Measurements from ENCODE around the gene NPAS3.

Gene NPAS3

DNA sequence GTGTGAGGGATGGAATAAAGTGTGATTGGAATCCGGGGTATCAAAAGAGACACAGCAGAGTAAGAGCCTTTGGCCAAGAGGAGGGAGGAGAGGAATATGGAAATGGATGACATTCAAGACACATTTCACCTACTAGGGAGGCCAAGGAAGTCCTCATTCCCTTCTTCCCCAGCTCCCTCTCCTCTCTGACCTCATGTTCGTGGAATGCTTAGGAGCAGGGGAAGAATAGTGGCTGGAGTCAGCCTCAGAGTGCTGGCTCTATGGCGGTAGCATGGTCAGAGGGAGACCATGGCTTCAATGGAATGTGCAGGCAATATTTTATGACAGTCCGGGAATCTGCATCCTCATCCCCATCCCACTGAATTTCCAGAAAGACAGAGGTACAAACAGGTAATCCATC is 815.6 kb downstream of the NPAS3 start:
- H3K36me3 ChIP-seq (ENCODE audit: insufficient read depth, low read length), result no peaks in the 10 kb centered on the region
- ATAC-seq (ENCODE audit: insufficient read depth, low read depth) (no peak), DNase-seq (no peak)
- no peak overlapping the region for H3K4me2 ChIP-seq (ENCODE audit: insufficient read depth, low read length)
- no peaks in the 10 kb centered on the region for H4K20me1 ChIP-seq (ENCODE audit: insufficient read depth, low read length)
- no peaks in the 10 kb centered on the region for H3K4me1 ChIP-seq (ENCODE audit: insufficient read depth, low read length)
- H3K27me3 ChIP-seq (ENCODE audit: insufficient read depth, low read length, poor library complexity), result peaks cover 13% of the 10 kb centered on the region
- no peak overlapping the region for H2AFZ ChIP-seq (ENCODE audit: low read depth, low read length)
- H3K9me3 ChIP-seq (ENCODE audit: insufficient read depth, low read length, severe bottlenecking), result no peaks in the 10 kb centered on the region
- H3K4me3 ChIP-seq (ENCODE audit: low read depth in 1 of 2, low read length in 2 of 2), result no peak overlapping the region
- H3K27ac ChIP-seq (ENCODE audit: low read length), result no peak overlapping the region
- no peak for TF ChIP-seq EZH2 (IDR thresholded peaks at IDR 0.05; ENCODE audit: borderline replicate concordance, low read depth, low read length, severe bottlenecking)
- TF ChIP-seq, protein P1, sequence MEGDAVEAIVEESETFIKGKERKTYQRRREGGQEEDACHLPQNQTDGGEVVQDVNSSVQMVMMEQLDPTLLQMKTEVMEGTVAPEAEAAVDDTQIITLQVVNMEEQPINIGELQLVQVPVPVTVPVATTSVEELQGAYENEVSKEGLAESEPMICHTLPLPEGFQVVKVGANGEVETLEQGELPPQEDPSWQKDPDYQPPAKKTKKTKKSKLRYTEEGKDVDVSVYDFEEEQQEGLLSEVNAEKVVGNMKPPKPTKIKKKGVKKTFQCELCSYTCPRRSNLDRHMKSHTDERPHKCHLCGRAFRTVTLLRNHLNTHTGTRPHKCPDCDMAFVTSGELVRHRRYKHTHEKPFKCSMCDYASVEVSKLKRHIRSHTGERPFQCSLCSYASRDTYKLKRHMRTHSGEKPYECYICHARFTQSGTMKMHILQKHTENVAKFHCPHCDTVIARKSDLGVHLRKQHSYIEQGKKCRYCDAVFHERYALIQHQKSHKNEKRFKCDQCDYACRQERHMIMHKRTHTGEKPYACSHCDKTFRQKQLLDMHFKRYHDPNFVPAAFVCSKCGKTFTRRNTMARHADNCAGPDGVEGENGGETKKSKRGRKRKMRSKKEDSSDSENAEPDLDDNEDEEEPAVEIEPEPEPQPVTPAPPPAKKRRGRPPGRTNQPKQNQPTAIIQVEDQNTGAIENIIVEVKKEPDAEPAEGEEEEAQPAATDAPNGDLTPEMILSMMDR (IDR thresholded peaks at IDR 0.05; ENCODE audit: borderline replicate concordance, extremely low read depth, low read length, poor library complexity, severe bottlenecking), result no peak
- H3K9ac ChIP-seq (ENCODE audit: low read depth, low read length), result no peak overlapping the region
- H3K79me2 ChIP-seq (ENCODE audit: insufficient read depth, low read length), result no peaks in the 10 kb centered on the region

DNA sequence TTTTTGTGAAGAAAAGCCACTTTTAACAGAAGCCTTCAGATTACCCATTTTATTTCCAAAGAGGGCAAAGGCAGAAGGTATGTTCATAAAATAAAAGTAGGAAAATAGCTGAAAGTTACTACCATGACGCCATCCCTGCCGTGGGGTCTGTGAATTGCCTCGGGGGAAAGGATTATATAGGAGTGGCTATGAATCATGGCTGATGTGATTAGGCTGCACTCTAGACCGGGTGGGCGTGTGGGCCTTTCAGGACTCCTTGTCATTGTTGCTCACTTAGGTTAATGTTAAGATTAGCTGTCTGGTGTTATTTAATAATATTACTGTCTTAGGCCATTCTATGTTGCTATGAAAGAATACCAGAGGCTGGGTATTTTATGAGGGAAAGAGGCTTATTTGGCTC is 816.7 kb downstream of the NPAS3 start:
- Histone ChIP-seq H3K9ac (ENCODE audit: low read depth, low read length) (no peak overlapping the region), H3K4me3 (ENCODE audit: low read depth in 1 of 2, low read length in 2 of 2) (no peak overlapping the region), H3K9me3 (ENCODE audit: insufficient read depth, low read length, severe bottlenecking) (no peaks in the 10 kb centered on the region), H3K27ac (ENCODE audit: low read length) (no peak overlapping the region), H3K79me2 (ENCODE audit: insufficient read depth, low read length) (no peaks in the 10 kb centered on the region), H3K27me3 (ENCODE audit: insufficient read depth, low read length, poor library complexity) (peaks cover 13% of the 10 kb centered on the region), H4K20me1 (ENCODE audit: insufficient read depth, low read length) (no peaks in the 10 kb centered on the region), H3K36me3 (ENCODE audit: insufficient read depth, low read length) (no peaks in the 10 kb centered on the region), H2AFZ (ENCODE audit: low read depth, low read length) (no peak overlapping the region), H3K4me1 (ENCODE audit: insufficient read depth, low read length) (no peaks in the 10 kb centered on the region), H3K4me2 (ENCODE audit: insufficient read depth, low read length) (no peak overlapping the region)
- DNase-seq, result no peak
- no peak for TF ChIP-seq EZH2 (IDR thresholded peaks at IDR 0.05; ENCODE audit: borderline replicate concordance, low read depth, low read length, severe bottlenecking)
- TF ChIP-seq, protein P1 (IDR thresholded peaks at IDR 0.05; ENCODE audit: borderline replicate concordance, extremely low read depth, low read length, poor library complexity, severe bottlenecking), result no peak
- ATAC-seq (ENCODE audit: insufficient read depth, low read depth), result no peak

DNA sequence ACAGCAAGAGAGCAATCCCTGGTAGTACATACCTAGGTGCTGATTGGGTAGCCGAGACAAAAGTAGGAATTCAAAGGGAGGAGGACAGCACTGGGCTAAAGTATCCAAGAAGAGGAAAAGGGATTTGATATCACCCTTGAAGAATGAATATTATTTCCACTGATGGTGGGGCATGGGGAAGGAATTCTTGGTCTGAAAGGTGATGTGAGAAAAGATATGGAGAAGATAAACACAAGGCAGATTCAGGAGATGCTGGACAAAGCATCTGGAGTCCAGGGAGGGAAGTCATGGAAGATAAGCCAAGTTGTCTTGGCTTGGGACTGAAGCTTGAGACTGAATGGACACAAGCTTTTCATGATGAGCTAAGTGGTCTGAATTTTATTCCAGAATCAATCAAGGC is 818.2 kb downstream of the NPAS3 start:
- Histone ChIP-seq H3K9ac (ENCODE audit: low read depth, low read length) (no peak overlapping the region), H2AFZ (ENCODE audit: low read depth, low read length) (no peak overlapping the region), H3K9me3 (ENCODE audit: insufficient read depth, low read length, severe bottlenecking) (no peaks in the 10 kb centered on the region), H3K27me3 (ENCODE audit: insufficient read depth, low read length, poor library complexity) (peaks cover 13% of the 10 kb centered on the region), H3K4me2 (ENCODE audit: insufficient read depth, low read length) (no peak overlapping the region), H4K20me1 (ENCODE audit: insufficient read depth, low read length) (no peaks in the 10 kb centered on the region), H3K4me3 (ENCODE audit: low read depth in 1 of 2, low read length in 2 of 2) (no peak overlapping the region), H3K36me3 (ENCODE audit: insufficient read depth, low read length) (no peaks in the 10 kb centered on the region), H3K4me1 (ENCODE audit: insufficient read depth, low read length) (no peaks in the 10 kb centered on the region), H3K79me2 (ENCODE audit: insufficient read depth, low read length) (no peaks in the 10 kb centered on the region), H3K27ac (ENCODE audit: low read length) (no peak overlapping the region)
- ATAC-seq (ENCODE audit: insufficient read depth, low read depth) (no peak), DNase-seq (no peak)
- TF ChIP-seq EZH2 (IDR thresholded peaks at IDR 0.05; ENCODE audit: borderline replicate concordance, low read depth, low read length, severe bottlenecking), result no peak
- TF ChIP-seq, protein P1 (IDR thresholded peaks at IDR 0.05; ENCODE audit: borderline replicate concordance, extremely low read depth, low read length, poor library complexity, severe bottlenecking), result no peak

DNA sequence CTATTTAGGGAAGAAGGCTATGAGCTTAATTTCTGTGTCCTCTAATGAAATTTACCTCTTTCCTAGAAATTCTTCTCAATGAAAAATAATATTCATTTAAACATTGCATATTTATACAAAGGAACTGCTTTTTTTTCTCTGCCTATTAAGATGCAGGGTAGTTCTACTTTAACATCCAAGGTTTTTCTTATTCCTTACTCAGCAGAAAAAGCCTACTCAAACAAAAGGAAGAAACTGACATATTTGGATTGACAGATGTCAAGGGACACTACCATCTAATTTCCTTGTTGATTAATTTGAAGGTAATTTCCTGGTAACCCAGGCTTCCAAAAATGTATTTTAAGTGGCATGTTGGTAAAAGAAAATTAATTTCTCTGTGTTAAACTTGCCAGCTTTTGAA is 819.9 kb downstream of the NPAS3 start:
- H4K20me1 ChIP-seq (ENCODE audit: insufficient read depth, low read length), result no peaks in the 10 kb centered on the region
- DNase-seq (no peak), ATAC-seq (ENCODE audit: insufficient read depth, low read depth) (no peak)
- no peaks in the 10 kb centered on the region for H3K36me3 ChIP-seq (ENCODE audit: insufficient read depth, low read length)
- no peak overlapping the region for H3K27ac ChIP-seq (ENCODE audit: low read length)
- H3K9me3 ChIP-seq (ENCODE audit: insufficient read depth, low read length, severe bottlenecking), result no peaks in the 10 kb centered on the region
- no peak overlapping the region for H2AFZ ChIP-seq (ENCODE audit: low read depth, low read length)
- TF ChIP-seq, protein P1 (IDR thresholded peaks at IDR 0.05; ENCODE audit: borderline replicate concordance, extremely low read depth, low read length, poor library complexity, severe bottlenecking), result no peak
- no peak for TF ChIP-seq EZH2 (IDR thresholded peaks at IDR 0.05; ENCODE audit: borderline replicate concordance, low read depth, low read length, severe bottlenecking)
- H3K79me2 ChIP-seq (ENCODE audit: insufficient read depth, low read length), result no peaks in the 10 kb centered on the region
- no peaks in the 10 kb centered on the region for H3K4me1 ChIP-seq (ENCODE audit: insufficient read depth, low read length)
- H3K4me2 ChIP-seq (ENCODE audit: insufficient read depth, low read length), result no peak overlapping the region
- no peak overlapping the region for H3K9ac ChIP-seq (ENCODE audit: low read depth, low read length)
- peaks cover 18% of the 10 kb centered on the region for H3K27me3 ChIP-seq (ENCODE audit: insufficient read depth, low read length, poor library complexity)
- no peak overlapping the region for H3K4me3 ChIP-seq (ENCODE audit: low read depth in 1 of 2, low read length in 2 of 2)

Measured in DND-41 (cell line).